SU-DHL-6 (cell line): Measurements from ENCODE around the gene ABHD8.

Experiments
- H2AFZ ChIP-seq: fragments of 200-600 bp; sonication (generic); 2 replicates; pipeline ENCODE4 v1.6.1; 2014; ENCODE audit warnings: low read depth, mild to moderate bottlenecking, moderate library complexity, mixed read lengths, antibody characterized with exemption, low read length; ENCODE audit not compliant: severe bottlenecking
- H3F3A ChIP-seq: fragments of 200-600 bp; shearing (Covaris generic); 2 replicates; pipeline ENCODE4 v1.6.0; 2016; ENCODE audit warnings: antibody characterized with exemption, mild to moderate bottlenecking; ENCODE audit not compliant: insufficient read depth
- H3K27ac ChIP-seq: fragments of 200-600 bp; sonication (generic); 2 replicates; pipeline ENCODE4 v1.5.1; 2016; ENCODE audit warnings: low read depth, mild to moderate bottlenecking, low read length, moderate library complexity, mixed read lengths
- H3K27me3 ChIP-seq: fragments of 200-600 bp; sonication (generic), shearing (Covaris generic); 2 replicates; pipeline ENCODE4 v1.6.0; 2014; ENCODE audit warnings: mild to moderate bottlenecking, low read length
- H3K36me3 ChIP-seq: fragments of 200-600 bp; sonication (generic); 2 replicates; pipeline ENCODE4 v1.6.1; 2014; ENCODE audit warnings: mild to moderate bottlenecking, low read length, mixed read lengths
- H3K4me2 ChIP-seq: fragments of 300-600, 200-600 bp; shearing (Covaris generic), sonication (generic); 2 replicates; pipeline ENCODE4 v1.6.0; 2014; ENCODE audit warnings: low read length, low read depth, mild to moderate bottlenecking; ENCODE audit not compliant: poor library complexity, severe bottlenecking
- H3K4me3 ChIP-seq: fragments of 200-600 bp; sonication (generic); 2 replicates; pipeline ENCODE4 v1.5.1; 2014; ENCODE audit warnings: antibody characterized with exemption, low read length, mild to moderate bottlenecking, mixed read lengths; ENCODE audit not compliant: insufficient read depth, poor library complexity, severe bottlenecking
- H3K79me2 ChIP-seq: fragments of 200-600 bp; sonication (generic); 2 replicates; pipeline ENCODE4 v1.6.1; 2014; ENCODE audit warnings: mild to moderate bottlenecking, low read length, moderate library complexity; ENCODE audit not compliant: insufficient read depth
- H3K9ac ChIP-seq: fragments of 200-600 bp; sonication (generic); 2 replicates; pipeline ENCODE4 v1.7.0; 2014; ENCODE audit warnings: mild to moderate bottlenecking, low read length
- H3K9me2 ChIP-seq: fragments of 200-600 bp; sonication (generic); replicated peaks from 2 replicates; pipeline ENCODE4 v1.6.1; 2014; ENCODE audit warnings: low read length; ENCODE audit not compliant: insufficient read depth
- H3K9me3 ChIP-seq: fragments of 200-600 bp; sonication (generic); 2 replicates; pipeline ENCODE4 v1.6.1; 2014; ENCODE audit warnings: low read length, mixed read lengths; ENCODE audit not compliant: insufficient read depth
- H4K20me1 ChIP-seq: fragments of 200-600 bp; sonication (generic); 2 replicates; pipeline ENCODE4 v1.6.1; 2014; ENCODE audit warnings: low read depth, mild to moderate bottlenecking, antibody characterized with exemption, low read length, moderate library complexity, mixed read lengths
- EZH2phosphoT487 ChIP-seq: fragments of 200-600 bp; sonication (generic), shearing (Covaris generic); conservative IDR thresholded peaks from 2 replicates; pipeline ENCODE4 v1.6.1; 2018; ENCODE audit warnings: mild to moderate bottlenecking, antibody characterized with exemption, low read length, moderate library complexity, mixed read lengths
- TF ChIP-seq, protein P1 (sequence below): fragments of 200-600 bp; sonication (generic); IDR thresholded peaks from one replicate; pipeline ENCODE4 v1.5.1; 2017; ENCODE audit warnings: antibody characterized with exemption, mild to moderate bottlenecking, low read length, moderate library complexity; ENCODE audit not compliant: insufficient read depth, poor library complexity, severe bottlenecking

The ABHD8 gene

DNA sequence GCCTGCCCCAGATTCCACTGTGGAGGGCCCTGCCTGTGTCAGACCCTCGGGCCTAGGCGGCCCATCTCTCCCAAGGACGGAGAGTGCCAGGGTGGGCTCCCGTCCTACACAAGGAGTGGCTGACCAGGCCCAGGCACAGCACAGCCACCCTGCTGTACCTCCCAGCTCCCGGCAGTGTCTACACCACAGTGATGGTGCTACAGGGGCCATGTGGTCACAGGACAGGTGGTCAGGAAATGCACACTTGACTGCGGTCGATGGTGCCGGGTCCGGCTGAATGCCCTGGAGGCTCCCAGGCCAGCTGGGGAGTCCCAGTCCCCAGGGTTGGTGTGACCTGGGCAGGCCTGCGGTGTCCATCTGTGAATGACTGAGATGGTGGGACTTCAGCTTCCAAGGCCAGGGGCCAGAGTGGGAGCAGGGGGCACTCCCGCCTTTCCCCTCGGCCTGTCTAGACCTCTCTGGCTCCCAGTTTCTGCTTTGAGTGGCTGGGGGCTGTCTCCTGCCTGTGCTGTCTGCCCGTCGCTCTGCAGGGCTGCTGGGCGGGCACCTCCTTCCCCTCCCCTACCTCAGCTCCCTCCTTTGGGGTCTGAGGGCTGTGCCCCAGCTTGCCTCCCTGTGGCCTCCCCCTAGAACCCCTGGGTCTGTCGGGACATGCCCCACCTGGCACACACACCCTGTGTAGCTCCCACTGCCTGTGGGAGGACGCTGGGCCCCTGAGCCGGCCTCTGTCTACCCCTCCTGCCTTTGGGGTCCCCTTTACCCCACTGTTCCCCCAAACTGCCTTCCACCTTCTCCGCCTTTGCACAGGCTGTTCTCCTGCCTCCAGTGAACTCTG is 18.6 kb upstream of the ABHD8 start:
- H2AFZ ChIP-seq = no peak overlapping the region
- peaks cover 3% of the 10 kb centered on the region; the same call in 1 of the 2 replicates for H3F3A ChIP-seq
- no peaks in the 10 kb centered on the region for H3K9me2 ChIP-seq
- no peaks in the 10 kb centered on the region for H3K36me3 ChIP-seq
- no peak overlapping the region for H3K27ac ChIP-seq
- no peaks in the 10 kb centered on the region for H3K79me2 ChIP-seq
- no peak overlapping the region for H3K9ac ChIP-seq
- no peak overlapping the region for H3K4me3 ChIP-seq
- TF ChIP-seq EZH2phosphoT487 = no peak
- TF ChIP-seq, protein P1, sequence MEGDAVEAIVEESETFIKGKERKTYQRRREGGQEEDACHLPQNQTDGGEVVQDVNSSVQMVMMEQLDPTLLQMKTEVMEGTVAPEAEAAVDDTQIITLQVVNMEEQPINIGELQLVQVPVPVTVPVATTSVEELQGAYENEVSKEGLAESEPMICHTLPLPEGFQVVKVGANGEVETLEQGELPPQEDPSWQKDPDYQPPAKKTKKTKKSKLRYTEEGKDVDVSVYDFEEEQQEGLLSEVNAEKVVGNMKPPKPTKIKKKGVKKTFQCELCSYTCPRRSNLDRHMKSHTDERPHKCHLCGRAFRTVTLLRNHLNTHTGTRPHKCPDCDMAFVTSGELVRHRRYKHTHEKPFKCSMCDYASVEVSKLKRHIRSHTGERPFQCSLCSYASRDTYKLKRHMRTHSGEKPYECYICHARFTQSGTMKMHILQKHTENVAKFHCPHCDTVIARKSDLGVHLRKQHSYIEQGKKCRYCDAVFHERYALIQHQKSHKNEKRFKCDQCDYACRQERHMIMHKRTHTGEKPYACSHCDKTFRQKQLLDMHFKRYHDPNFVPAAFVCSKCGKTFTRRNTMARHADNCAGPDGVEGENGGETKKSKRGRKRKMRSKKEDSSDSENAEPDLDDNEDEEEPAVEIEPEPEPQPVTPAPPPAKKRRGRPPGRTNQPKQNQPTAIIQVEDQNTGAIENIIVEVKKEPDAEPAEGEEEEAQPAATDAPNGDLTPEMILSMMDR = no peak
- H3K9me3 ChIP-seq = no peaks in the 10 kb centered on the region
- H3K27me3 ChIP-seq = no peaks in the 10 kb centered on the region
- H4K20me1 ChIP-seq = no peaks in the 10 kb centered on the region
- no peak overlapping the region for H3K4me2 ChIP-seq

DNA sequence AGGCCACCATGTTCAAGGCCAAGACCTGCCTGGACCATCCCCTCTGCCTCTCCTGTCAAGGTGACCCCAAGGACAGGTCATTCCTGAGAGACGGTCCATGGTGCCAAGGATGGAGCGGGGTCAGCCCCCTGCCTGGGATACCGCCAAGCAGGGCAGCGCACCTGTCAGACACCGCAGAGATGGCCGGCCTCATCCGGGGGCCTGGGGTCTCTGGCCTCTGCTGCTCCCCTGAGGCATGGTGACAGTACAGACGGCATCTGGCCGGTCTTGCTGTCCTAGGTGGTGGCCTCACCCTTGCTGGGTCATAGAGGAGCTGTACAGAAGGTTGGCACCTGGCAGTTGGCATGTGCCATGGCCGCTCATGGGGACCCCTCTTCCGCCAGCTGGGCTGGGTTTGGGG is 17.2 kb upstream of the ABHD8 start:
- Histone ChIP-seq H3F3A (no peaks in the 10 kb centered on the region), H3K36me3 (no peaks in the 10 kb centered on the region), H3K9ac (no peak overlapping the region), H3K9me2 (no peaks in the 10 kb centered on the region), H3K27ac (no peak overlapping the region), H3K9me3 (no peaks in the 10 kb centered on the region), H3K4me3 (no peak overlapping the region), H3K27me3 (no peaks in the 10 kb centered on the region), H3K4me2 (no peak overlapping the region), H2AFZ (no peak overlapping the region), H3K79me2 (no peaks in the 10 kb centered on the region), H4K20me1 (no peaks in the 10 kb centered on the region)
- no peak for TF ChIP-seq EZH2phosphoT487
- TF ChIP-seq, protein P1 = no peak

DNA sequence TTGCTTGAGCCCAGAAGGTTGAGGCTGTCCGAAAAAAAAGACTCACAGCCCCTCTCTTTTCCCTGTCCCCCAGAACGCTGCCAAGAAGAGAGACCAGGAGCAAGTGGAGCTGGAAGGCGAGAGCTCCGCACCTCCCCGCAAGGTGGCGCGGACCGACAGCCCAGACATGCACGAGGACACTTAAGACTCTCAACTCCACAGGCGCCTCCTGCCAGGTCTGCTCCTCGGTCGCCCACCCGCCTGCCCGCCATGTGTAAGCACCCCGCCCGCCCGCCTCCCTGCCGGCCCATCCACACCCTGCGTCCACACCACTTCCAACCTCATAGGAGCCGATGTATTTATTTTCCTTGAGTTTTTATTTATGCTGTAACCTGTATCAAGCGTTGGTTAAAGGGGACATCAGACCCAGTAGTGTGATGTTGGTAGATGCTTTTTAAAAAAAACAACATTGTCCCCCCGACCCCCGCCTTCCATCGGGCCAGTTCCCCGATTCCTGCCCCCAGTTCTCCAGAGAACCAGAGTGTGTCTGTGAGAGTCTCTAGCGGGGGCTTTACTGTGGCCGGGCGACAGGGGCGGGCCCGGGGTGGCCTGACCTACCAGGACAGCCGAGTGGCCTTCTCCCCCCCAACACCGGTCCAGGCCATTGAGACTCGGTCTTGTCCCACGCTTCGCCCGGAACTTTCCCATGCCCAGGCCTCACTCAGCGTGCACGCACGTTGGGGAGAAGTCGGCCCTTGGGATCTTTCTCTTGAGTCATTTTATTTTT is 16.4 kb upstream of the ABHD8 start:
- Histone ChIP-seq H3K36me3 (no peaks in the 10 kb centered on the region), H3F3A (no peaks in the 10 kb centered on the region), H3K9me3 (no peaks in the 10 kb centered on the region), H3K79me2 (no peaks in the 10 kb centered on the region), H4K20me1 (no peaks in the 10 kb centered on the region), H3K9ac (no peak overlapping the region), H2AFZ (no peak overlapping the region), H3K4me3 (no peak overlapping the region), H3K4me2 (no peak overlapping the region), H3K27ac (no peak overlapping the region), H3K9me2 (no peaks in the 10 kb centered on the region), H3K27me3 (no peaks in the 10 kb centered on the region)
- TF ChIP-seq EZH2phosphoT487 = no peak
- TF ChIP-seq, protein P1 = no peak
